Measurements from ENCODE around the gene COL6A5.
"Not testable (repeated sequence)": the region's sequence is repeated elsewhere in the genome, so short reads cannot be mapped to it uniquely, and the experiment has no call there.

The COL6A5 gene

GRCh38 chr3:130389743-130390478 lies 44.4 kb downstream of the COL6A5 start:
- no peak for ATAC-seq

GRCh38 chr3:130392266-130392665 lies 46.8 kb downstream of the COL6A5 start:
- ATAC-seq = no peak

- ATAC-seq = no peak
These were observed 48.1 kb downstream of the COL6A5 start for GRCh38 chr3:130393594-130393993.

GRCh38 chr3:130395331-130395730 lies 49.9 kb downstream of the COL6A5 start:
- no peak for ATAC-seq

GRCh38 chr3:130395916-130396315 lies 50.4 kb downstream of the COL6A5 start:
- ATAC-seq = no peak

GRCh38 chr3:130404401-130404800 lies 58.9 kb downstream of the COL6A5 start:
- no peak for ATAC-seq

- ATAC-seq = no peak
These were observed 60.5 kb downstream of the COL6A5 start for GRCh38 chr3:130405956-130406355.

GRCh38 chr3:130408253-130408652 lies 62.8 kb downstream of the COL6A5 start:
- not testable (repeated sequence) for ATAC-seq

GRCh38 chr3:130411320-130411719 lies 65.8 kb downstream of the COL6A5 start:
- no peak for ATAC-seq

- ATAC-seq = no peak
These were observed 67.6 kb downstream of the COL6A5 start for GRCh38 chr3:130412991-130413560.

- no peak for ATAC-seq
These were observed 69.0 kb downstream of the COL6A5 start for GRCh38 chr3:130414457-130414856.

GRCh38 chr3:130420466-130420865 lies 75.0 kb downstream of the COL6A5 start:
- ATAC-seq = no peak

- ATAC-seq = no peak
These were observed 77.6 kb downstream of the COL6A5 start for GRCh38 chr3:130423064-130423463.

- ATAC-seq = no peak
These were observed 79.4 kb downstream of the COL6A5 start for GRCh38 chr3:130424837-130425236.

GRCh38 chr3:130425484-130425883 lies 80.0 kb downstream of the COL6A5 start:
- no peak for ATAC-seq

GRCh38 chr3:130426206-130426605 lies 80.7 kb downstream of the COL6A5 start:
- ATAC-seq = no peak

GRCh38 chr3:130428871-130429712 lies 83.6 kb downstream of the COL6A5 start:
- ATAC-seq = no peak

- ATAC-seq = no peak
These were observed 84.2 kb downstream of the COL6A5 start for GRCh38 chr3:130429713-130430023.

- no peak for ATAC-seq
These were observed 84.8 kb downstream of the COL6A5 start for GRCh38 chr3:130430266-130430665.

- not testable (repeated sequence) for ATAC-seq
These were observed 86.6 kb downstream of the COL6A5 start for GRCh38 chr3:130432086-130432485.

GRCh38 chr3:130433306-130433705 lies 87.8 kb downstream of the COL6A5 start:
- no peak for ATAC-seq

- no peak for ATAC-seq
These were observed 96.8 kb downstream of the COL6A5 start for GRCh38 chr3:130442284-130442683.

- not testable (repeated sequence) for ATAC-seq
These were observed 101.4 kb downstream of the COL6A5 start for GRCh38 chr3:130446840-130447239.

GRCh38 chr3:130448155-130448554 lies 102.7 kb downstream of the COL6A5 start:
- not testable (repeated sequence) for ATAC-seq
